Stomach (tissue), 9 donors: ENCODE results near the gene TMEM132E. TPM values are rescaled to one million over a fixed set of nuclear protein-coding genes. Genes with fewer than 3 reads are reported as not detected.

Source experiments
- DNase-seq, 2 donors: peaks; one replicate each; pipeline versions ENCODE4 v3.0.0 to v3.0.0-alpha.2; 2013 to 2019
- H3K27ac ChIP-seq, 5 donors: fragments of 200-600 bp in 4 of 5; sonication (generic) in 4 of 5; one replicate each; pipeline ENCODE4 v1.5.1; 2013 to 2019; ENCODE audit warnings: mild to moderate bottlenecking in 1 of 5, moderate library complexity in 1 of 5
- H3K27me3 ChIP-seq, 3 donors: fragments of 200-600 bp; sonication (generic); one replicate each; pipeline ENCODE4 v1.5.1; 2017 to 2019; ENCODE audit warnings: mixed run types in 1 of 3
- H3K36me3 ChIP-seq, 4 donors: fragments of 200-600 bp; sonication (generic); 1 replicate in 3 of 4; 2 replicates in 1 of 4; pipeline ENCODE4 v1.5.1; 2016 to 2019
- H3K4me1 ChIP-seq, 4 donors: fragments of 200-600 bp; sonication (generic); one replicate each; pipeline ENCODE4 v1.5.1; 2016 to 2019
- H3K4me3 ChIP-seq, 4 donors: fragments of 200-600 bp; sonication (generic) in 3 of 4; one replicate each; pipeline ENCODE4 v1.5.1; 2016 to 2019; ENCODE audit warnings: mild to moderate bottlenecking in 1 of 4
- H3K9me3 ChIP-seq, 4 donors: fragments of 200-600 bp; sonication (generic); one replicate each; pipeline ENCODE4 v1.5.1; 2016 to 2019
- CTCF ChIP-seq, 7 experiments: fragments of 450-650 bp in 4 of 7; fragments of 200-600 bp in 3 of 7; sonication (generic) in 3 of 7; IDR thresholded peaks; one replicate each; pipeline ENCODE4 v1.5.1; 2016 to 2019; ENCODE audit warnings: antibody characterized with exemption in 7 of 7, control low read depth in 2 of 7, mild to moderate bottlenecking in 1 of 7
- EP300 ChIP-seq: sonication (generic); formaldehyde crosslinking; IDR thresholded peaks from one replicate; pipeline ENCODE4 v1.6.1; 2017; ENCODE audit warnings: antibody characterized with exemption
- POLR2A ChIP-seq, 4 donors: fragments of 450-650 bp; IDR thresholded peaks; one replicate each; pipeline ENCODE4 v1.6.1; 2016; ENCODE audit warnings: antibody characterized with exemption in 4 of 4, control low read depth in 2 of 4, mild to moderate bottlenecking in 1 of 4, moderate library complexity in 1 of 4
- POLR2AphosphoS5 ChIP-seq, 3 donors: sonication (generic); formaldehyde crosslinking; IDR thresholded peaks; one replicate each; pipeline ENCODE4 v1.6.1; 2016; ENCODE audit warnings: antibody characterized with exemption in 3 of 3
- WGBS, 5 donors: extraction: QIAGEN DNeasy Blood & Tissue Kit in 3 of 5; methylation state at CpG; one replicate each; pipeline versions ENCODE4 v1.1.5 to v1.1.7; 2013 to 2018; 5-methylcytosine and 5-hydroxymethylcytosine counted together
- intact Hi-C: fragments of 100-400 bp; cut with DNase I; formaldehyde crosslinking; loops from one replicate; pipeline ENCODE4 v1.15.1; 2023; ENCODE audit warnings: low total_unique reads
- polyA plus RNA-seq, 3 donors: library from polyadenylated mRNA; stranded (reverse); fragments of 200-250 nt; gene quantifications; one replicate each; pipeline ENCODE4 v1.2.3, GENCODE V29; 2013
- total RNA-seq, 5 donors: library from RNA; depleted of rRNA; stranded (reverse); fragments of >200 nt; gene quantifications; one replicate each; pipeline versions ENCODE4 v1.1.0 to v1.2.3, GENCODE V29; 2014 to 2016
- donor health status: healthy with polysubstance abuse.
- donor health status: Bipolar disorder and iron deficiency.
- donor health status: healthy.

TMEM132E gene
- total and polyA plus RNA-seq, 8 donors, result 0.05 to 0.55 (median 0.12) TPM; not detected in 5

GRCh38 chr17:34658811-34659560 lies 79.6 kb downstream of the TMEM132E start:
- intact Hi-C loops, result no loop called here
- Histone ChIP-seq H3K36me3 (no peaks in the 10 kb centered on the region), H3K27ac (no peak overlapping the region), H3K4me3 (no peak overlapping the region), H3K27me3 (peaks cover 0 to 40% (median 0%) of the 10 kb centered on the region in 3 donors), H3K9me3 (no peaks in the 10 kb centered on the region), H3K4me1 (no peaks in the 10 kb centered on the region)
- WGBS, 5 donors, result 71 to 77% (median 75%) methylated on average over 10 of the region's 10 CpGs
- TF ChIP-seq EP300, result no peak
- no peak for TF ChIP-seq CTCF (IDR thresholded peaks at IDR 0.05)
- no peak for TF ChIP-seq POLR2A (IDR thresholded peaks at IDR 0.05)
- TF ChIP-seq POLR2AphosphoS5 (IDR thresholded peaks at IDR 0.05), result no peak
- DNase-seq, result no peak

GRCh38 chr17:34663714-34664113 lies 84.3 kb downstream of the TMEM132E start:
- H3K36me3 ChIP-seq, result no peaks in the 10 kb centered on the region
- no peaks in the 10 kb centered on the region for H3K4me1 ChIP-seq
- H3K27ac ChIP-seq, result no peak overlapping the region
- intact Hi-C loops, result no loop called here
- DNase-seq, result no peak
- no peak for TF ChIP-seq POLR2AphosphoS5 (IDR thresholded peaks at IDR 0.05)
- TF ChIP-seq POLR2A (IDR thresholded peaks at IDR 0.05), result no peak
- TF ChIP-seq EP300, result no peak
- no peak for TF ChIP-seq CTCF (IDR thresholded peaks at IDR 0.05)
- WGBS, 5 donors, result 34 to 56% (median 40%) methylated on average over 3 of the region's 3 CpGs
- no peaks in the 10 kb centered on the region for H3K9me3 ChIP-seq
- H3K4me3 ChIP-seq, result no peak overlapping the region
- peaks cover 0 to 80% (median 36%) of the 10 kb centered on the region in 3 donors for H3K27me3 ChIP-seq

GRCh38 chr17:34665150-34665806 lies 85.9 kb downstream of the TMEM132E start:
- no peaks in the 10 kb centered on the region for H3K4me1 ChIP-seq
- no peak for DNase-seq
- TF ChIP-seq EP300 (no peak), CTCF (IDR thresholded peaks at IDR 0.05) (no peak), POLR2A (IDR thresholded peaks at IDR 0.05) (no peak), POLR2AphosphoS5 (IDR thresholded peaks at IDR 0.05) (no peak)
- no peaks in the 10 kb centered on the region for H3K9me3 ChIP-seq
- peaks cover 0 to 82% (median 38%) of the 10 kb centered on the region in 3 donors for H3K27me3 ChIP-seq
- H3K4me3 ChIP-seq, result no peak overlapping the region
- H3K27ac ChIP-seq, result no peak overlapping the region
- intact Hi-C loops, result no loop called here
- H3K36me3 ChIP-seq, result no peaks in the 10 kb centered on the region
- WGBS, 5 donors, result 29 to 39% (median 36%) methylated on average over 11 to 12 of the region's 12 CpGs

- Histone ChIP-seq H3K4me3 (no peak overlapping the region), H3K4me1 (no peaks in the 10 kb centered on the region), H3K27me3 (peaks cover 0 to 82% (median 38%) of the 10 kb centered on the region in 3 donors), H3K36me3 (no peaks in the 10 kb centered on the region), H3K9me3 (no peaks in the 10 kb centered on the region), H3K27ac (no peak overlapping the region)
- intact Hi-C loops, result no loop called here
- peak in 1 of 2 donors; percentile 50 for DNase-seq
- no peak for TF ChIP-seq POLR2A (IDR thresholded peaks at IDR 0.05)
- no peak for TF ChIP-seq EP300
- no peak for TF ChIP-seq CTCF (IDR thresholded peaks at IDR 0.05)
- TF ChIP-seq POLR2AphosphoS5 (IDR thresholded peaks at IDR 0.05), result no peak
- WGBS, 5 donors, result 24 to 34% (median 27%) methylated on average over 21 to 22 of the region's 22 CpGs
Measured at GRCh38 chr17:34665819-34666763, 86.7 kb downstream of the TMEM132E start.
